AML-193 (cell line): ENCODE measurements around the gene FBXW2.
"Not testable (repeated sequence)": the region's sequence is repeated elsewhere in the genome, so short reads cannot be mapped to it uniquely, and the experiment has no call there.

ENCODE experiments used
- DNase-seq, 2 experiments: peaks; one replicate each; lab custom pipeline; 2025; lab: John Stamatoyannopoulos, UW

The FBXW2 gene

DNA sequence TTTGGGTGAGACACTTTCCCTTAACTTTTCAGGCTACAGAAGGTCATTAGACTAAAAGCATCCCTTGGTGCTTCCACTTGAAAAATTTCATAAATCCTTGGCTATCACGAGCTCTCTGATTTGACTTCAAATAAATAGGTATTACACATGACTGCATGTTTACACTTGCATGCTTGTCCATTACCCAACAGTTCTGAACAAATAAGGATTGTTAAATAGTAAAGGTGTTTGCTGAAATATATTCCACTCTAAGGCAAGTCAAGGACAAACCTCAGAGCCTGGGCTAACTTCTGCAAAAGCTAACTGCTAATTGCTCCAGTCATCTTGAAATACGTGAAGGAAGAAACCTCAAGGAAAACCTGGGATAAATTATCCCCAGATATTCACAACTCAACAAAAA, 14.5 kb downstream of the FBXW2 start:
- DNase-seq = no peak

DNA sequence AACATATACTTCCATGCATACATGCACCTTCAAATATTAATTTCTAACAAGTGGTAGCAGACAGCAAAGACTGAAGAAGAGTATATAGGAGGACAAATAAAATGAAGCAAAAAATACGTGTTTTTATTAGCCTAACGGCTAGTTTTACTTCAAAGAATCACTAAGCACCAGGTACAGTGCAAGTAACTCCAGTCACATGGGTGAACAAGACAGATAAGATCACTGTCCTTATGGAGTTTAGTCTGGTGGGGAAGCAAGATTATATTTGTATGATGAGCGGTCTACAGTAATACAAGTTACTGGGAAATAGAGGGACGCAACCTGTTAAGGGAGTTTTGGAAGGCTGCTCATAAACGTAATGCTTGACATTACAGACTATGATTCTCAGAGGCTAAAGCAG, 16.0 kb downstream of the FBXW2 start:
- DNase-seq = no peak

- DNase-seq = no peak
These were observed 16.4 kb downstream of the FBXW2 start for GRCh38 chr9:120776788-120777187.

DNA sequence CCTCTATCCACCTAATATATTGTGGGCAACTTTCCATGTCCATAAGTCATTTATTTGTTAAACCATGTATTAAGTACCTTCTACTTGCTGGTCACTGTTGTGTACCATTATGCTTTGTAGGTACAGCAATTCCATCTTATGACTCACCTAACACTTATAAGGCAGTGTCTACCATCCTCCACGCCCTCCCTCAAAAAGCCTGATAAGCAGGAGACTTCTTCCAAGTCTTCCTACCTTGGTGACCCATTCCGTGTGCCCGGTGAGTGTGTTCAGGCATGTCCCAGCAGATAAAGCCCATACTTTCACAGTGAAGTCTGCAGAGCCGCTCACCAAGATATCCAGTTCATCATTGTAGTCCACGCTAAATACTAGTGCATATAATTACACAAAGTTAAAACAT, 17.4 kb downstream of the FBXW2 start:
- no peak for DNase-seq

DNA sequence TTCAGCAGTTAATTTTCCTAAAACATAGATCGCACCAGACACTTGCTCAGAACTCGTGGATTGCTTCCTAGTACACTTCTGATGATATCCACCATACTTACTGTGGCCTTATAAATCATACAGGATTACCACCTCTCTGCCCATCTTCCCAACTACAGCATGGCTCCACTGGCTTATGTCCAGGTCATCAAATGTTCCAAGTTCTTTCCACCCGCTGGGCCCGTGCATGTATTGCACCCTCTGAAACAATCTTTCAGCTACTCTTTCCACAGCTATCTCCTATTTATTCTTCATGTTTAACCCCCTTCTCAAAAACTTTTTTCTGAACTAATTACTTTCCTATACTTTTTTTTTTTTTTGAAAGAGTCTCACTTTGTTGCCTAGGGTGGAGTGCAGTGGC, 18.5 kb downstream of the FBXW2 start:
- no peak for DNase-seq

DNA sequence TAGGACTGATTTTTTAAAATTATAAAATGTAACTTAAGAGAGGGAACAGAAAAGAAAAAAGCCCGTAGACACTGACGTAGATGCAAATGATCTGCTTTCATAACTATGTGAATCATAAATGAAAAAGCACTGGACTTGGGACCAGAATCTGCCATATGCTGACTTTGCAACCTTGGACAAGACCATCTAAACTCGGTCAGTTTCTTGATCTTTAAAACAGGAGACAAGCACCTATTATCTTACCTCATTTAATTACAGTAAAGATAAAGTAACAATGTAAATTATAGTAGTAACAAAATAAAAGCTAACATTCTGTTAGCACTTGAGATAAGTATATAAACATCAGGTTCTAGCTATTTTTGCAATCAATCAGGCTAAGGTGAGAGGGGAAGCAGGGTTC, 20.0 kb downstream of the FBXW2 start:
- DNase-seq = no peak

GRCh38 chr9:120770931-120771330, 22.3 kb downstream of the FBXW2 start:
- no peak for DNase-seq

DNA sequence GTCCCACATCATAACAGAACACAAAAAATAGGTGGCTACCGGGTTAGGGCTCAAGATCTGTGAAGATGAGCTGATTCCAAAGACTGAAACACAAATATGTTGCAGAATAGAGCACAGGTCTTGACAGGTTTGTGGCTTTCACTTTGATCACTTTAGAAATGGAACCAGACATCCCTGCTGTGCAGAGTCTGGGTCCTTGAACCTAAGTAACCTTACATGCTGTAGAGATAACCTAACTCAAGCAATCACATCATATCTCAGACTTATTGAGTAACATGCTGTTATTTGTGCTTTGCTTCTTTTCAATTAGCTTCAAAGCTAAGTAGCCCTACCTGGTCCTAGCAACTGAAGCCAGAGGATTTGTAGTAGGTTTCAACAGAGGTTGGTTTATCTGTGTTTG, 24.3 kb downstream of the FBXW2 start:
- DNase-seq = no peak

GRCh38 chr9:120768247-120768646, 25.0 kb downstream of the FBXW2 start:
- no peak for DNase-seq

GRCh38 chr9:120767451-120767850, 25.8 kb downstream of the FBXW2 start:
- no peak for DNase-seq

- no peak for DNase-seq
These were observed 27.2 kb downstream of the FBXW2 start for GRCh38 chr9:120765910-120766425.

GRCh38 chr9:120764476-120764875, 28.7 kb downstream of the FBXW2 start:
- DNase-seq = no peak

DNA sequence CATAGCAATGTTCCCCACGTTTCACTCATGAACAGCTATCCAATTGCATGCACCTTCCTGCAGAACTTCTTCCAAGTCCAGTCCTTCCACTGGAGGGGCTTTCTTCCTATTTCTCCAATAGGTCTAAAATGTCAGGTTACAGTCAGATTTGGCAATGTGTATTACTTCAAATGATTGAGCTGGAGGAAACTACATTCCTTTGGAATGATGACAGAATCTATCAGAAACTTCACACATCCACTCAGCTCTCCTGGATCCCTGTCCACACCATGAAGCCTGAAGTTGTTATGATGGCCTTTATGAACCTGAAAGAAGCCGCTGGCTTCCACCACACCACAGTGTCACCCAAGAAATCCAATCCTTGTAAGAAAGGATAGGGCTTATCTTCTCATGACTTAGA, 32.2 kb downstream of the FBXW2 start:
- no peak for DNase-seq

DNA sequence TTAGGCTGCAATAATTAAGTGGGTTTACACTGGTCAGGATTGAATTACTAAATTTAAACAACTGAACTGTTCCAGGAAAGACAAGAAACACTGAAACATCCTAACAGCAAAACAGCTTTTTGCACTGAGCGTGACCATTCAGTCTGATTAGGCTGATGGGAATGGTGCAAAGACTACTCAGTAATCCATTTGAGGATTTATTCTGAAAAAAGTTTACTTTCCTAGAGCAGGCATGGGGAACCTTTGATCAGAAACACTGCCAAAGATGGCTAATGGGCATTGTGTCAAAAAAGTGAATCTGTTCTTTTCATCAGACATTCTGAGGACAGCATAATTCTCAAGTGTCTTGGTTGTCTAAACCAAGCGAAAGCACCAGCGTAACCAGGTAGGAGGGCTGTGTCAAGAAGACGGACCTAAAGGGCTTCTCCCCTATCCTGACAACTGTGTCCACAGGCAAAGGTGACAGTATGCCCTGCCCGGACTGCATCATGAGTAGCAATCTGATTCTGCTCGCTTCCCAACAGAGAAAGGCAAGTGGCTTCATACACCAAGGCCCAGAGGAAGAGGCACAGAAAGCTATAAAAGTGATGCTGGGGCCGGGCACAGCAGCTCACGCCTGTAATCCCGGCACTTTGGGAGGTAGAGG, 33.3 kb downstream of the FBXW2 start:
- no peak for DNase-seq

DNA sequence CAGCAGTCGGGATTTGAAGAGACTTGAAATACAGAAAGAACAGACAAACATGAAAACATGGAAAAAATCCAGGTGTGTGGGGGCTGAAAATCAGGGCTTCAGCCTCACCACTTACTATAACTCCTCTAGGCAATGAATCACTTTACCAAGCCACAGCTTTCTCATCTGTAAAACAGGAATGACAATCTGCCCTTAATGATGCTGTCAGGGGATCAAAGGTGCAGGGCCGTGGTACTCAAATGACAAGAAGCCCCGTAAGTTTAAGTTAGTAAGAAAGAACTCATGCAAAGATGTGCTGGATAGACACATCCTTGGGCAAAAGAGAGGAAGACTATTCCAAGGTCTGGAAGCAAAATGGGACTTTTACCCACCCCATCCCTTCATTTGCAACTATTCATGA, 34.7 kb downstream of the FBXW2 start:
- no peak for DNase-seq

- DNase-seq = peak; percentile 66 to 69
These were observed 35.9 kb downstream of the FBXW2 start for GRCh38 chr9:120757026-120757913.

DNA sequence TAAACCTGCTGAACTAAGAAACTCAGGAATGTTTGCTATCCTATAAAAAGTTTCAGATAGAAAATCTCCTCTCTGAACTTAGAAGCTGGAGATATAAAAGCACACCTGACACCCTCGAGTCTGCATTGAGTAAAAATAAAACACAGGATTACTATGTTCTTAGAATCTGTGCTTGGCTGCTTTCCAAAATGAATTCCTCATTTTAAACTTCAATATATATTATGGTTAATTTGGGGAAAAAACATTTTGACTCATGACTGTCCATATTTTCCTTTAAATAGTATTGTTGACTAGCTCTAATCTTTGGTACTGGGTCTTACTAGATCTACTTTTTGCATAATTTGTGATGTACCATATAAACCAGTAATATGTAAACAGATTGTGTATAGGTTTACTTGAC, 36.7 kb downstream of the FBXW2 start:
- no peak for DNase-seq

DNA sequence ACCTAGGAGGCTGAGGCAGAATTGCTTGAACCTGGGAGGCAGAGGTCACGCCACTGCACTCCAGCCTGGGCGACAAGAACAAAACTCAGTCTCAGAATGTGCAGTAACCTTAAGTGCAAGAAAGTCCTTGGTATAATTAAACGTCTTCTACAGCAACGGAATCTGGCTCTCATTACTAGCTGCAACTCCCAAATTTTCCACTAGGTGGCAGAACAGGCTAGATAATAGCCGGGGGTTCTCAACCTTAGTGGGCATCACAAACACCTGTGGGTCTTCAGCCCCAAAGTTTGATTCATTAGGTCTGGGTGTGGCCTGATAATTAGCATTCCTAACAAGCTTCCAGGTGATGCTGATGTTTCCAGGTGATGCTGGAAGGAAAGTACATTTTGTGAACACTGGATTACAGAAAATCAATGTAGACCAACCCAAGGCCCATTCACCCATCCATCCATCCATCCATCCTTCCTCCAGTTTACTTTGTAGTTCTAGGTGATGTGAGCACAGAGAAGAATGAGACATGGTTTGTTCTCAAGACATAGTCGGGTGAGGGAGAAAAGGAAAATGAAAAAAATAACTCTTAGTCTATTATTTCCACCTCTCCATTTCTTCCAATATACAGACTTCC, 37.3 kb downstream of the FBXW2 start:
- DNase-seq = peak; percentile 16 to 52

DNA sequence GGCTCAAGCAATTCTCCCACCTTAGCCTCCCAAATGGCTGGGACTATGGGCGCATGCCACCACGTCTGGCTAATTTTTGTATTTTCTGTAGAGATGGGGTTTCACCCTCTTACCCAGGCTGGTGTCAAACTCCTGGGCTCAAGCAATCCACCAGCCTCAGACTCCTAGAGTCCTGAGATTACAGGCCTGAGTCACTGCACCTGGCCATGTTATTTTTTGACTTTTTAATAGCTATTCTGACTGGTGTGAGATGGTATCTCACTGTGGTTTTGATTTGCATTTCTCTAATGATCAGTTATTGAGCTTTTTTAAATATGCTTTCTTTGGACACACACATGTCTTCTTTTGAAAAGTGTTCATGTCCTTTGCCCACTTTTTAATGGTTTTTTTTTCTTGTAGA, 38.2 kb downstream of the FBXW2 start:
- no peak for DNase-seq

DNA sequence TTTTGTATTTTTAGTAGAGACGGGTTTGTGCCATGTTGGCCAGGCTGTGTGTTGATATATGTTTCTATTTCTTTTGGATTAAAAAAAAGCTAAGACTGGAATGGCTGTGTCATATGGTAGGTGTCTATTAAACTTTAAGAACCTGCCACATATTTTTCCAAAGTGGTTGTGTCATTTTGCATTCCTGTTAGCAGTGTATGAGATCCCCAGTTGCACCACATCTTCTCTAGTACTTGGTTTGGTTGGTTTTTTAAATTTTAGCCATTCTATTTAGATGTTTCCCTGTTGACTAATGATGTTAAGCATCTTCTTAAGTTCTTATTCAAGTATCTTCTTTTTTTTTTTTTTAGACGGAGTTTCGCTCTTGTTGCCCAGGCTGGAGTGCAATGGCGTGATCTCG, 42.8 kb downstream of the FBXW2 start:
- no peak for DNase-seq

DNA sequence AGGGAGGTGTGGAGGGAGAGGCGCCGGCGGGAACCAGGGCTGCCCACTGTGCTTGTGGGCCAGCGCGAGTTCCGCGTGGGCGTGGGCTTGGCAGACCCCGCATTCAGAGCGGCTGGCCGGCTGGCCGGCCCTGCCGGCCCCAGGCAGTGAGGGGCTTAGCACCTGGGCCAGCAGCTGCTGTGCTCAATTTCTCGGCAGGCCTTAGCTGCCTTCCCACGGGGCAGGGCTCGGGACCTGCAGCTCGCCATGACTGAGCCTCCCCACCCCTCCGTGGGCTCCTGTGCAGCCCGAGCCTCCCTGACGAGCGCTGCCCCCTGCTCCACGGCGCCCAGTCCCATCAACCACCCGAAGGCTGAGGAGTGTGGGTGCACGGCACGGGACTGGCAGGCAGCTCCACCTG, 46.9 kb downstream of the FBXW2 start:
- not testable (repeated sequence) for DNase-seq

- no peak for DNase-seq
These were observed 47.9 kb downstream of the FBXW2 start for GRCh38 chr9:120745278-120745677.

- peak; percentile 49 to 73 for DNase-seq
These were observed 50.2 kb downstream of the FBXW2 start for GRCh38 chr9:120742951-120743416.
